Kasumi-1 (cell line): ENCODE data around the gene PPARG.
"Not testable (repeated sequence)": the region's sequence is repeated elsewhere in the genome, so short reads cannot be mapped to it uniquely, and the experiment has no call there.

Experiments
- DNase-seq, 2 experiments: peaks; one replicate each; lab custom pipeline; 2025; lab: John Stamatoyannopoulos, UW

The PPARG gene

GRCh38 chr3:12443781-12444522 lies 155.1 kb downstream of the PPARG start:
- DNase-seq = no peak

- no peak for DNase-seq
These were observed 156.0 kb downstream of the PPARG start for GRCh38 chr3:12444582-12445471.

- DNase-seq = no peak
These were observed 156.8 kb downstream of the PPARG start for GRCh38 chr3:12445523-12446240.

- DNase-seq = no peak
These were observed 157.4 kb downstream of the PPARG start for GRCh38 chr3:12446298-12446697.

GRCh38 chr3:12447075-12447474 lies 158.2 kb downstream of the PPARG start:
- no peak for DNase-seq

GRCh38 chr3:12448404-12449202 lies 159.7 kb downstream of the PPARG start:
- not testable (repeated sequence) for DNase-seq

- no peak for DNase-seq
These were observed 161.2 kb downstream of the PPARG start for GRCh38 chr3:12449889-12450682.

GRCh38 chr3:12451481-12451880 lies 162.6 kb downstream of the PPARG start:
- DNase-seq = no peak

GRCh38 chr3:12451960-12452359 lies 163.1 kb downstream of the PPARG start:
- DNase-seq = no peak

GRCh38 chr3:12452361-12453330 lies 163.8 kb downstream of the PPARG start:
- no peak for DNase-seq

GRCh38 chr3:12454076-12454815 lies 165.4 kb downstream of the PPARG start:
- no peak for DNase-seq

GRCh38 chr3:12454816-12455121 lies 165.9 kb downstream of the PPARG start:
- DNase-seq = no peak

- DNase-seq = no peak
These were observed 166.9 kb downstream of the PPARG start for GRCh38 chr3:12455740-12456139.

- no peak for DNase-seq
These were observed 167.6 kb downstream of the PPARG start for GRCh38 chr3:12456441-12456840.

GRCh38 chr3:12457380-12457779 lies 168.5 kb downstream of the PPARG start:
- DNase-seq = not testable (repeated sequence)

- DNase-seq = no peak
These were observed 170.0 kb downstream of the PPARG start for GRCh38 chr3:12458901-12459300.

- DNase-seq = no peak
These were observed 171.3 kb downstream of the PPARG start for GRCh38 chr3:12460127-12460526.

- no peak for DNase-seq
These were observed 172.3 kb downstream of the PPARG start for GRCh38 chr3:12461097-12461649.
